ENCODE data around the gene SLC22A14.

The SLC22A14 gene

DNA sequence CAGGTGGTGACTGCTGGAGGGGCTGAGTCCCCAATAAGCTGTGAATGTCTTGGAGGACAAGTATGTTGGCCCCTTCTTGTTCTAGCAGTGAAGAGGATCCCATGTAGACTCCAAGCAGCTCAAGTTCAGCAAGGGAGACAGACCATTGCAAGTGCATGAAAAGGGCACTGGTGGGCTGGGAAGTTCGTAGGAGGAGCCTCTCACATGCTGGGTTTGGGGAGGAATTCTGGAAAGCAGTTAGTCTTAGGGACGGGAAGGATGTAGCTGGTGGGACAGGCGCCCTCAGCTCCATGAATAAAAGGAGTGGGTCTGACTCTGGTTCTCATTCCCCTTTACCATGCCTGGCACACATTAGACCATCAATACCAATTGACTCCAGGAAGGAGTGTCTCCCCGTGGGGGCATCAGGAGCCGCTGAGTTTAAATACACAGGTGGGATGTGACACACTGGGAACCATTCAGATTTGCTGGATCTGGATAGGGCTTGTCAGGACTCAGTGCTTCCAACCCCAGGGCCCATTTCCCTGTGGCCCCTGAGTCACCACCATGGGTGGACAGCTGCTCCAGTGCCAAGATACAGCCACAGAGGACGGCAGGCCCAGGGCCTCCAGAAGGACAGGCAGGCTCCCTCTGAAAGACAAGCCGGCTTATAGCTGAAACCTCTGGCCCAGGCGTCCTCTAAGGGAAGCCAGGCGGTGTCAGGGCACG lies 63.9 kb downstream of the SLC22A14 start:
- DNase-seq (ENCODE audit: low read depth, low spot score): no peak

DNA sequence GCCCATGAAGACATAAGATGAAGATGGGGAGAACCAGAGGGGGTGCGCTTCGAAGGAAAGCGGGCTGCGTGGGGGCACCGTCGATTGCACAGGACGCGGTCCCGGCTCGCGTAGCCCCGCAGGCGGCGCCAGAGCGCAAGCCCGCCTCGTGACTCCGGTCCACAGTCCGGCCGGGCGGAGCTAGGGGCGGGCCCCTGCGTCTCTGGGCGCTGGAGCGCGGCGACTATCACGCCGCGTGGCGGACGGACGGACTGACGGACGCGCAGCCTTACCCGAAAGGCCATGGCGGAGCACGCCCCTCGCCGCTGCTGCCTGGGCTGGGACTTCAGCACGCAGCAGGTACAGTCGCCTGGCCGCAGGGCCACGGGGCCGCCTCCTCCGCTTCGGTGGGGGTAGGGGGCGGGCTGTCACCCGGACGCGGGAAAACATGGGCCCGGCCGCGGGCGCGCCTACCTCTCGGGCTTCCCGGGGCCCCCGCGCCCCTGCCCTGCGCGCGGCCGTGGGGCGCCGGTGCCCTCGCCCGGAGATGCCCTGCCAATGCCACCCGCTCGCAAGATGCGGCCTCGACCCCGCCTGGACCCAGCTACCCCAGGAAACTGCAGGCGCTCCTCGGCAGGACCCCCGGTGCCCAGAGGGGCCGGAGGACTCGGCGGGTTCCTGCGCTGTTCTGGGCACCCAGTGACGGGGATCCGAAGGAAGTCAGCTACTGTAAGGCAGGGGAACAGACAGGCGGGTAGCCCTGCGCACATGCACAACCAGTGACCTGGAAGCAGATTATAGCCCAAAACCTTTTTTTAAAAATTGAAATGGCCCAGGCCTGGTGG lies 64.7 kb downstream of the SLC22A14 start, which contains the start of gene XYLB:
XYLB (plus strand) TSS at position 199 of the 824 bp plus-strand sequence; CDS start at position 283, 84 bp downstream.
- DNase-seq (ENCODE audit: low read depth, low spot score): peak; percentile 93

DNA sequence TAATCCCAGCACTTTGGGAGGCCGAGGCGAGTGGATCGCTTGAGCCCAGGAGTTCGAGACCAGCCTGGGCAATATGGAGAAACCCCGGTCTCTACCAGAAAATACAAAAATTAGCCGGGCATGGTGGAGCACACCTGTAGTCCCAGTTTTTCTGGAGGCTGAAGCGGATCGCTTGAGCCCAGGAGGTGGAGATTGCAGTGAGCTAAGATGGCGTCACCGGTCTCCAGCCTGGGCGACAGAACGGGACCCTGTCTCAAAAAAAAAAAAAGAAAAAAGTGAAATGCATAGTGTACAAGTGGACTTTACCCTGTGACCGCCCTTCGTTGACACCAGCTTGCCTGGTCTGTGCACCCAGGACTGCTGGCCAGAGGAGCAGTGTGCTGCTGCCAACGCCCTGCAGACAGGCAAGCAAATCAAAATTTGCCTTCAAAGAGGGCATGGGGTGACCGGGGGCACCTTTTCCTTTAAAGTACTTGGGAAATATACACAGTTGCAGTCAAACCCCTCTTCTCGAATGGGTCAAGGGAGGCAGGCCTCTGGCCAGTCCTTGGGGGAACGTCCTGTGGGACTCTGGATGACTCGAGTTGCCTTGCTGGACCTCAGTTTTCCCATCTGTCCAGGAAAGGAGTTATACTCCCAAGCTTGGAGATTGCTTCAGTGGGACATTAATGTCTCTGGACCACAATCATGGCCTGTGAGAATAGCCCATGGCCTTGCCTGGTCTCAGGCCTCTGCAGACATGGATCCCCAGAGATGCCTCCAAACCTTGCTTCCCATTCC lies 65.5 kb downstream of the SLC22A14 start:
- no peak for DNase-seq (ENCODE audit: low read depth, low spot score)

DNA sequence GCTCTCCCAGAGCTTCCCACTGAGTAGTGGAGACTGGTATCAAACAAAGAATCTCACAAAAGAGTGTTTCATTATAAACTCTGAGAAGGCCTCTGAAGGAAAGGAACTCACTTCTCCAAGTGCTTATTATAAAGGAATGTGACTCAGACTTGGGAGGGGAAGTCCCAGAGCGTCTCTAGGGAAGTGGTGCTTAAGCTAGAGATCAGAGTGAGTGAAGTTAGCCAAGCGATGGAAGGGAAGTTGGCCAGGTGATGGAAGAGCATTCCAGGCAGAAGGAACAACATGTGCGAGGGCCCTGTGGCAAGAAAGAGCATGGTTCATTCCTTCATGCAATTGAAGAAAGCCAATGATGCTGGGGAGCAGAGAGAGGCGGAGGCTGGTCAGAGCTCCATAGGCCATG lies 66.8 kb downstream of the SLC22A14 start:
- DNase-seq (ENCODE audit: low read depth, low spot score): peak; percentile 31

DNA sequence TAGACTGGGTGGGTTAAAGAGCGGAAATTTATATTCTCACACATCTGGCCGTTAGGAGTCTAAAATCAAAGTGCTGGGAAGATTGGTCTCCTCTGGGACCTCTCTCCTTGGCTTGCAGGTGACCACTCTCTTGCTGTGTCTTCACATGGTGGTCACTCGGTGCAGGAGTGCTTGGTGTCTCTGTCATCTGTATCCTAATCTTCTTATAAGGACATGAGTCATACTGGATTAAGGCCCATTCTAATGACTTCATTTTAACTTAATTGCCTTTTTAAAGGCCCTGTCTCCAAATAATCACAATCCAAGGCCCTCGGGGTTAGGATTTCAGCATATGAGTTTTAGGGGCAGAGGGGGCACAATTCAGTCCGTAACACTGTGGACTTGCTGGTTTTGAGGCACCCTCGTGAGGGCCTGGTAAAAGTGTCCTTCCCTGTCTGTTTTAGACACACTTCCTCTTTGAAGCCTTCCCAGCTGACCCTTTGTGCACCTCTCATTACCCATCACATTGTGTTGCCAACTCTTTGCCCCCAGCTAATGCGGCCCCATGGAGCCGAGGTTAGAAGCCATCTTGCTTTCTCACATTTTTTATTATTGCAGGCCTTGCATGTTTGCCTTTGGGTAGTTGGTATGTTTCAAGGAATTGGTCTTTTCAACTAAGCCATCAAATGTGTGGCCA lies 67.7 kb downstream of the SLC22A14 start:
- DNase-seq (ENCODE audit: low read depth, low spot score): peak; percentile 16

DNA sequence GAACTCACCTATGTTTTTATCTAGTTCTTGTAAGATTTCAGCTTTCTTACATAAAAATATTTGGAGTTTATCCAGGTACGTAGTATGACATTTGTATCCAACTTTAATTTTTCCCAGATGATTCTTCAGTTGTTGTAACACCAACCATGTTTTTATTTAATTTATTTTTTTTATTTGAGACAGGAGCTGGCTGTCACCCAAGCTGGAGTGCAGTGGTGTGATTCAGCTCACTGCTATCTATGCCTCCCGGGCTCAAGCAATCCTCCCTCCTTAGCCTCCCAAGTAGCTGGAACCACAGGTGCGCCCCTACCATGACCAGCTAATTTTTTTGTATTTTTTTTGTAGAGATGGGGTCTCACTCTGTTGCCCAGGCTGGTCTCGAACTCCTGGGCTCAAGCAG lies 71.1 kb downstream of the SLC22A14 start:
- no peak for DNase-seq (ENCODE audit: low read depth, low spot score)

DNA sequence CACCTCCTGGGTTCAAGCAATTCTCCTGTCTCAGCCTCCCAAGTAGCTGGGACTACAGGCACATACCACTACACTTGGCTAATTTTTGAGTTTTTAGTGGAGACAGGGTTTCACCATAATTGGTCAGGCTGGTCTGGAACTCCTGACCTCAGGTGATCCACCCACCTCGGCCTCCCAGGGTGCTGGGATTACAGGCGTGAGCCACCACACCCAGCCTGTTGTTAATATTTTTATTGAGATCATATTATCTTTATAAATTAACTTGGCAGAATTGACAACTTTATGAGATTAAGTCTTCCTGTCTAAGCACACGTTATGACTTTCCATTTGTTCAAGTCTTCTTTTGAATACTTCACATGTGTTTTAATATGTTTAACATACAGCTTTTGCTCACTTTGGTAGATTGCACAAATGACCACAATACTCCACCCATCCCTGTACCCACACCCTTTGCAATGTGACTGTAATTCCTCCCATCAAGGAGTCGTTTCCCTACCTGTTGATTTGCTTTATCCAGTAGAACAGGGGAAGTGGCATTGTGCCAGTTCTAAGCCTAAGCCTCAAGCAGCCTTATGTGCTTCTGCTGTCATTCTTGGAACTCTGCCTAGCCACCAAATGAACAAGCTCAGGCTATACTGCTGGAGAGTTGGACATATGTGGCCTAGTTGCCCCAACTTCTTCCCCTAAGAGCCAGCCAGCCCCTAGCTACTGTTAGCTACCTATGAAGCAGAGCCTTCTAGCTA lies 72.7 kb downstream of the SLC22A14 start:
- DNase-seq (ENCODE audit: low read depth, low spot score): peak; percentile 65

DNA sequence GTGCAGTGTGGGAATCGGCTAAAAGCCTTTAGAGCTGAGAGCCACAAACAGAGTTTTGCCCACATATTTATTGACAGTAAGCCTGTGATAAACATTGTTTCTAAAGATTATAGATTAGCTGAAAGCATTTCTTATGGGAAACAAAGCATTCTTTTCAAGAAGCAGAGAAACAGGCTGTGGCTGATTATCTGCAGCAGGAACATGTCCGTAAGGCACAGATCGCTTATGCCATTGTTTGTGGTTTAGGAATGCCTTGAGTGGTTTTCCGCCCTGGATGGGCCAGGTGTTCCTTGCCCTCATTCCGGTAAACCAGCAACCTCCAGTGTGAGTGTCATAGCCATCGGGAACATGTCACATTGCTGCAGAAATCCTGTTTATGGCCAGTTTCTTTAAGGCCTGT lies 76.9 kb downstream of the SLC22A14 start:
- DNase-seq (ENCODE audit: low read depth, low spot score): no peak

DNA sequence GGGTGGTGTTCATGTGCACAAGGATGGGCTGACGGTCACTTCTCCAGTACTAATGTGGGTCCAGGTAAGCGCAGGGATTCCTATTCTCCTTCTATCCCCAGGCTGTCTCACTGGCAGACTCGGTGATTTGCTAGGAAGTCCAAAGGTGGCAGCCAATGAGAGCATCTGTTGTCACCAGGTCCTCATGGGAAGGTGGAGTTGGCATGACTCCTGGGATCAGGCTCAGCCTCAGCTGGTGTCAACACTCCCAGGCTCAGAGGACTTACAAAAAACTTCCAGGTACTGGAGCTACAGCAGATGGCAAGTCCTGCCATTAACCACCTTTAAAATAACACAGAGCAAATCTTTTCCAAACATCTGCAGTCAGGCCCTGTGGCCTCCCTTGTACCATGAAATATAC lies 78.3 kb downstream of the SLC22A14 start:
- DNase-seq (ENCODE audit: low read depth, low spot score): no peak

DNA sequence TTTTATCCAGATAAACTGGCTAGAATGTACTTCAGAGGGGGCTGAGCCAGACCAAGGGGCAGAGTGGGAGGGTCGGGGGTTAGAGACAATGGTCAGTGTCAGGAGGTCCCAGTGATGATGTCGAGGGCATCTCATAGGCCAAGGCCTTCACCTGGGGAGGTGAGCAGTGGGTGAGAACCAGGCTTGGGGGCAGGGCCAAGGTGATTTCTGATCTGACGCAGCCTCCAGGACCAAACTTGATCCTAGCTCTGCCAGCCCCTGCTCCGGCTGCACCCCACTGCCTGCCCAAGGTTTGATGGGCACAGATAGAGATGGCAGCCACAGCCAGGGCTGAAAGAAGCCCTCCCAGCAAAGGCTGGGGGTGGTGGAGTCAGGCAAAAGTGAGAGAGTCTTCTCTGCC lies 79.4 kb downstream of the SLC22A14 start:
- DNase-seq (ENCODE audit: low read depth, low spot score): no peak

DNA sequence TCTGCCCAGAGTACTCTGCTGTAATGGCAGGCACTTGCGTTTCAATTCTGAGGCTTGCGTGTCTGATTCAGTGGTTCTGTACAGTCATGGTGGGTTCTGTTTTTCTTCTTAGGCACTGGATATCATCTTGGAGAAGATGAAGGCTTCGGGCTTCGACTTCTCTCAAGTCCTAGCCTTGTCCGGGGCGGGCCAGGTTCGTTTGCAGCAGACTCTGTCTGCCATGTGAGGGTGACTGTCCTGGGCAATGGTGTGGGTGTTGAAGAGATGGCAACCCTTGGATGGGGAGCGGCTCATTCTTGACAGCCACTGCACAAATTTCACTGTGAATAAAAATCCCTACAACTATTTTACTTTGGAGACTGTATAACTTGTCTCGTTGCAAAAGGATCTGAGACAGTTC lies 80.7 kb downstream of the SLC22A14 start:
- no peak for DNase-seq (ENCODE audit: low read depth, low spot score)

DNA sequence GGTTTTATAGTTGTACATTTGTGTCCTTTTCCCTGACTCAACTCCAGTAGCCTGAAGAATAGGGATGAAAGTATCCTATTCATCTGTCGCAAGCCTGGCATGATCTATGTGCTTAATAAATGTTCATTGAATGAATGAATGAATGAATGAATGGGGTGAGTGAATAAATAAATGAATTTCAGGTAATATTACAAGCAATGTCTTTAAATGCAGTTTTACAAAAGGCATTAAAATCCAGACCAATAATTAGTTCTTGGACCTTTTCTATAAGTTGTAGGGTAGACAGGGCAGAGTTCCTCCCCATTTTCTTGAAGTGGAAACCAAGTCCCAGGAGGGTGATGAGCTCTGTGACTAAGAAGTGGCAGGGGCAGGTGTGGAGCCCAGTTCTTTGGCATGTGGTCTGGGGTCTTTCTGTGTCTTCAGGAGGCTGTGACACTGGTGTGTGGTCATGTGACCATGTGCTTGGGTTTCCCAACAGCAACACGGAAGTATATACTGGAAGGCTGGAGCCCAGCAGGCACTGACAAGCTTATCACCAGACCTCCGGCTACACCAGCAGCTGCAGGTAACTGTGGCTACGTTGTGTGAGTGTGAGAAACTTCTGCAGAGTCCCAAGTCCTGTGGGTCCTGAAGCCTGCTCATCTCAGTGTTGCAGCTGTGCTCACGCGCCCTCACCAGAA lies 82.8 kb downstream of the SLC22A14 start:
- DNase-seq (ENCODE audit: low read depth, low spot score): no peak

DNA sequence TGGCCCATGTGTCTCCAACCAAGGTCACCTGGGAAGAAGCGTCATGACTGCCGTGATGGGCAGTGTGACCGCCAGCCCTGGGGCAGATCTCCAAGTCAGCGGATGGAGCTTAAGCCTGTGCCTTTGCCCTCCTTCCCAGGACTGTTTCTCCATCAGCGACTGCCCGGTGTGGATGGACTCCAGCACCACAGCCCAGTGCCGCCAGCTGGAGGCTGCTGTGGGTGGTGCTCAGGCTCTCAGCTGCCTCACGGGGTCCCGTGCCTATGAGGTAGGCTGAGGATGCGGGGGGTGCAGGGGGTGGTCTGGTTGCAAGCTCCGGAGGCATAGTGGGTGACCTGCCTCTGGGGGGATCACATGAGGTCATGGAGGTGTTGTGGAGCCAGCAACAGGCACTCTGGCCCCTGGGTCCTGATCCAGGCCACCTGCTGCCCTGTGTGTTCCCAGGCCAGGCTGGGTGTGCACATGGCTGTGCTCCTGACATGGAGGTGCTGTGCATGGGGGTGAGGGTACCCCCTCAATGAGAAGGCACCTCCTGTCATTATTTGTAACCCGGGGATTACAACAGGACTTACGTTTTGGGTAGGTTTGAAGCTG lies 83.5 kb downstream of the SLC22A14 start:
- DNase-seq (ENCODE audit: low read depth, low spot score): no peak

DNA sequence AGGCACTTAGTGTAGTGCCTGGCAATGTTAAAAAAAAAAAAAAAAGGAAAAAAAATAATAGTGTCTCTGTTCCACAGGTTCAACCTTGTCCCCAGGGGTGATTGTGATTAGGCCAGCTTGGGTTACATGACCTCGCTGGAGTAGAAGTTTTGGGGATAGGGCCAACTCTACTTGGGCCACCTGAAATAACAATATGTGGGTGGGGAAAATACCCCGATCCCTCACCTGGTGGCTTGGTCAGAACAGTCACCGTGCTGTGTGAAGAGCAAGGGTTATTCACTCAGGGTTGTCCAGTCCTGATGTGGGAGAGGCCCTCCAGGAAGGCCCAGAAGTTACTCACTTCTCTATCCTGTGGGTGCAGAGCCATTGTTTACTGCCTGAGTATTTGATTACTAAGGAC lies 84.0 kb downstream of the SLC22A14 start:
- no peak for DNase-seq (ENCODE audit: low read depth, low spot score)

DNA sequence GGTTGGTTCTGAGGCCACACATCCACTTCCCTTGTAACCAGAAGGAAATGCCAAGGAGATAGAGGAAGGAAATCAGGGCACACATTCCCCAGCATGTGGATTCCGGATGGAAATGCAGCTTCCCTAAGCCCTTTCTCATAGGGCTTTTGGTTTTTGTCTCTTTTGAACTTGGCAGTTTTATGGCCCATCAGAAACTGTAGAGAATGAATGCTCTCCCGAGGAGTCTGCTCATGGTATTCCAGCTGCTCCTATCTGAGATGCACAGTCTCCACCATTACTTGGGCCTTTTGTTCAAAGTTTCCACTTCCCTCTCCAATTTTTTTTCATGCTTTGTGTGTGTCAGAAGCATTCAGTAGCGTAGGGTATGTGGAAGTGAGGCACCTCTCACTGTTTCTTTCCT lies 85.7 kb downstream of the SLC22A14 start:
- DNase-seq (ENCODE audit: low read depth, low spot score): no peak
